Parathyroid adenoma (tissue), 2 donors: ENCODE measurements around the gene CDH4.

ENCODE experiments used
- H2AFZ ChIP-seq: fragments of 300-600 bp; sonication (generic); one replicate; pipeline ENCODE4 v1.7.0; 2017; ENCODE audit warnings: antibody characterized with exemption, mild to moderate bottlenecking
- H3K27ac ChIP-seq: fragments of 300-600 bp; sonication (generic); one replicate; pipeline ENCODE4 v1.7.0; 2017
- H3K27me3 ChIP-seq: fragments of 300-600 bp; sonication (generic); one replicate; pipeline ENCODE4 v1.7.0; 2017; ENCODE audit warnings: low read length; ENCODE audit not compliant: control insufficient read depth, insufficient read depth
- H3K36me3 ChIP-seq: fragments of 300-600 bp; sonication (generic); one replicate; pipeline ENCODE4 v1.7.0; 2017; ENCODE audit warnings: low read length; ENCODE audit not compliant: control insufficient read depth, insufficient read depth
- H3K4me1 ChIP-seq: fragments of 300-600 bp; sonication (generic); one replicate; pipeline ENCODE4 v1.7.0; 2017; ENCODE audit warnings: control low read depth
- H3K4me2 ChIP-seq: fragments of 300-600 bp; sonication (generic); one replicate; pipeline ENCODE4 v1.7.0; 2017; ENCODE audit warnings: low read length
- H3K4me3 ChIP-seq: fragments of 300-600 bp; sonication (generic); one replicate; pipeline ENCODE4 v1.7.0; 2017; ENCODE audit warnings: low read depth, low read length
- H3K79me2 ChIP-seq: fragments of 300-600 bp; sonication (generic); one replicate; pipeline ENCODE4 v1.7.0; 2017; ENCODE audit warnings: control low read depth
- H3K9ac ChIP-seq: fragments of 300-600 bp; sonication (generic); one replicate; pipeline ENCODE4 v1.7.0; 2017; ENCODE audit warnings: mild to moderate bottlenecking
- H3K9me3 ChIP-seq: fragments of 300-600 bp; sonication (generic); one replicate; pipeline ENCODE4 v1.7.0; 2017; ENCODE audit warnings: low read length; ENCODE audit not compliant: control insufficient read depth
- TF ChIP-seq, protein P1 (sequence below): fragments of 300-600 bp; sonication (generic); IDR thresholded peaks from one replicate; pipeline ENCODE4 v1.7.0; 2017; ENCODE audit warnings: antibody characterized with exemption, mild to moderate bottlenecking
- donor health status: primary hyperparathyroidism.

Gene CDH4

DNA sequence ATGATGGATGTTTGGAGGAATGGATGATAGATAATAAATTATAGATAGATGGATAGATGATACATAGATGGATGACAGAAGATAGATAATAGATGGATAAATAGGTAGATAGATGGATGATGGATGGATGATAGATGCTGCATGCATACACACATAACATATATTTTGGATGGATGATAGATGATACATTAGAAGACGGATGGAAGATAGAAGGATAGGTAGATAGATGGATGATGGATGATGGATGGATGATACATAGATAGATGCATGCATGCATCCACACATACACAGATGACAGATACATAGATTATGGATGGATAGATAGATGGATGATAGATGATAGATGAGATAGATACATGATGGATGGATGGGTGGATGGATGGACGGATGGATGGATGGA lies 425.9 kb downstream of the CDH4 start:
- Histone ChIP-seq H3K4me2 (no peak overlapping the region), H3K27me3 (no peaks in the 10 kb centered on the region), H3K4me1 (no peaks in the 10 kb centered on the region), H3K9ac (no peak overlapping the region), H3K4me3 (no peak overlapping the region), H2AFZ (no peak overlapping the region), H3K79me2 (no peaks in the 10 kb centered on the region), H3K27ac (no peak overlapping the region), H3K9me3 (no peaks in the 10 kb centered on the region), H3K36me3 (no peaks in the 10 kb centered on the region)
- TF ChIP-seq, protein P1, sequence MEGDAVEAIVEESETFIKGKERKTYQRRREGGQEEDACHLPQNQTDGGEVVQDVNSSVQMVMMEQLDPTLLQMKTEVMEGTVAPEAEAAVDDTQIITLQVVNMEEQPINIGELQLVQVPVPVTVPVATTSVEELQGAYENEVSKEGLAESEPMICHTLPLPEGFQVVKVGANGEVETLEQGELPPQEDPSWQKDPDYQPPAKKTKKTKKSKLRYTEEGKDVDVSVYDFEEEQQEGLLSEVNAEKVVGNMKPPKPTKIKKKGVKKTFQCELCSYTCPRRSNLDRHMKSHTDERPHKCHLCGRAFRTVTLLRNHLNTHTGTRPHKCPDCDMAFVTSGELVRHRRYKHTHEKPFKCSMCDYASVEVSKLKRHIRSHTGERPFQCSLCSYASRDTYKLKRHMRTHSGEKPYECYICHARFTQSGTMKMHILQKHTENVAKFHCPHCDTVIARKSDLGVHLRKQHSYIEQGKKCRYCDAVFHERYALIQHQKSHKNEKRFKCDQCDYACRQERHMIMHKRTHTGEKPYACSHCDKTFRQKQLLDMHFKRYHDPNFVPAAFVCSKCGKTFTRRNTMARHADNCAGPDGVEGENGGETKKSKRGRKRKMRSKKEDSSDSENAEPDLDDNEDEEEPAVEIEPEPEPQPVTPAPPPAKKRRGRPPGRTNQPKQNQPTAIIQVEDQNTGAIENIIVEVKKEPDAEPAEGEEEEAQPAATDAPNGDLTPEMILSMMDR = no peak

DNA sequence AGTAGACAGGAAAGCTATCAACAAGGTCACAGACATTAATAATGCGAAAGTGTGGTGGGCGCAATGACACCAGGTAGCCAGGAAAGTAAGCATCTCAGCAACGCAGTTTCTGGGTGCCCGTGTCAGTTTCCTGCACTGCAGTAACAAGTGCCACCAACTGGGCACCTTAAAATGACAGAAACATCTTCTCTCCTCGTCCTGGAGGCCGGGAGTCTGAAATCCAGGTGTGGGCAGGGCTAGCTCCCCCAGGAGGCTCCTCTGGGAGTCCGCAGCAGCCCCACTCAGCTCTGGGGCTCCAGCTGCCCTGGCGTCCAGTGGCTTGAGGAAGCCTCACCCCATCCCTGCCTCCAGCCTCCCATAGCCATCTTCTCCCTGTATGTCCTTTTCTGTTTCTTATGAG lies 426.4 kb downstream of the CDH4 start:
- Histone ChIP-seq H2AFZ (no peak overlapping the region), H3K4me1 (no peaks in the 10 kb centered on the region)

DNA sequence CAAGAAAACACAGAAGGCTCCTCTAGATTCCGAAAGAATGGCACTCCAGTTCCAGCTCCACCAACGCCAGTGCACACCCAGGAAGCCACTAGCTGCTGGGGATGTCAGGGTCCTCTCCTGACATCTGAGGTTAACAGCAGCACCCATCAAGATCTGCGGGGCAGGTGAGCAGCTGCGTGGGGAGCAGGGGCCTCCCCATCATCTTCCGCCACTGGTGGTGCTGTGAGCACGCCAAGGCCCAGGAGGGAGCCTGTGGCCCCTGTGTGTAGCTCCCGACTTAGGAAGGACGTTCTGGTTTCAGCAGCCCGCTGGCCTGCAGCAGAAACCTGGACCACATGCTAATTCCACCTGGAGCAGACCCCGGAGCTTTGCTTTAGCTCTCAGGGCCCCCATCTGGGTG lies 427.4 kb downstream of the CDH4 start:
- Histone ChIP-seq H3K4me3 (no peak overlapping the region), H3K4me1 (no peaks in the 10 kb centered on the region), H3K27me3 (no peaks in the 10 kb centered on the region), H2AFZ (no peak overlapping the region), H3K9ac (no peak overlapping the region), H3K4me2 (no peak overlapping the region), H3K36me3 (no peaks in the 10 kb centered on the region), H3K27ac (no peak overlapping the region), H3K79me2 (no peaks in the 10 kb centered on the region), H3K9me3 (no peaks in the 10 kb centered on the region)
- TF ChIP-seq, protein P1 = no peak

More for the DNA sequence above, 426.4 kb downstream of the CDH4 start:
- Histone ChIP-seq H3K9ac (no peak overlapping the region), H3K4me3 (no peak overlapping the region), H3K36me3 (no peaks in the 10 kb centered on the region), H3K4me2 (no peak overlapping the region), H3K79me2 (no peaks in the 10 kb centered on the region), H3K27me3 (no peaks in the 10 kb centered on the region), H3K27ac (no peak overlapping the region), H3K9me3 (no peaks in the 10 kb centered on the region)
- TF ChIP-seq, protein P1 = no peak

DNA sequence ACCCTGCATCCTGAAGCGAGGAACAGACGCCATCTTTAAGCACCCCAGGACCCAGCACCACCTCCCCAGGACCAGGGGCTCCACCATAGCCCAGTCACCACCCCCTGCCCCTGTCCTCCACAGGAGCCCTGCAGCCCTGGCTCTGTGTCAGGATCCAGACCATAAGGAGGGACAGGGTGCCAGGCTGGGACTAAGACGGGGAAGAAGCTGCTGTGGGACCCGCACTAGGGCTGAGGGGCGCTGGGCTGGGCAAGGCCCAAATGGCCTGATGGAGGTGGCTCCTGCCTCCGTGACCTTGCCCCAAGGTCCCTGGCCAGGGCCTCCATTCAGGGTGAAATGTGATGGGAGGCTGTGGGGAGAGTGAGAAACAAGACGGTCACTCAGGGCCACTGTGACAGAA lies 428.0 kb downstream of the CDH4 start:
- H3K4me3 ChIP-seq = no peak overlapping the region
- no peaks in the 10 kb centered on the region for H3K79me2 ChIP-seq
- TF ChIP-seq, protein P1 = no peak
- H3K36me3 ChIP-seq = no peaks in the 10 kb centered on the region
- no peak overlapping the region for H3K9ac ChIP-seq
- H3K4me2 ChIP-seq = no peak overlapping the region
- no peaks in the 10 kb centered on the region for H3K27me3 ChIP-seq
- H3K4me1 ChIP-seq = no peaks in the 10 kb centered on the region
- no peaks in the 10 kb centered on the region for H3K9me3 ChIP-seq
- H2AFZ ChIP-seq = no peak overlapping the region
- H3K27ac ChIP-seq = no peak overlapping the region

DNA sequence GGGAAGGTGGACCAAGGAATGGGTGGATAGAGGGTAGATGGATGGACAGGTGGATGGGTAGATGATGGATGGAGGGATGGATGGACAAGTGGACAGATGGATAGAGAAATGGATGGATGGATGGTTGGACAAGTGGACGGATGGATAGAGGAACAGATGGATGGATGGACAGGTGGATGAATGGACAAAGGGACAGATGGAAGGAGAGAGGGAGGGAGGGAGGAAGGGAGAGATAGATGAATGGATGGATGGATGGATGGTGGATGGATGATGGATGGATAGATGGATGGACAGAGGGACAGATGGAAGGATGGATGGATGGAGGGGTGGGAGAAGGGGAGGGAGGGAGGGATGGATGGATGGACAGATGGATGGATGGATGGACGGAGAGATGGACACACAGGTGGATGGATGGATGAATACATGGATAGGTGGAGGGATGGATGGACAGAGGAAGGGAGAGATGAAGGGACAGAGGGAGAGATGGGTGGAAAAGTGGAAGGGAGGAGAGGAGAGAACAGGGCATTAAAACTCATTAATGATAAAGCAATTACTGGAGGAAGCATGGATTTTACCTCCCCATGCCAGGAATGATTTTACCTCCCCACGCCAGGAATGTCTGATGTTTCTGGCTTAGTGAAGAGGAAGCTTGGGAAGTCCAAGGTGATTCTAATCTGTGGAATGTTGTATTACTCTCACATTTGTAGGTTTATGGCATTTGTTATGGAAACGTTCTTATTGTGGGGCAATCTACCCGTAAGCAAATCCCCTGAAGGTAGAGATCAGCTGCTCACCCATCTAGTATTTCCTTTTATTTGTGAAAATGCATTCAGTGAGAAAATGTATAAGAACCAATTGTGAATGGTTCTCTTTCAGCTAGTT lies 430.3 kb downstream of the CDH4 start:
- Histone ChIP-seq H3K4me1 (no peaks in the 10 kb centered on the region), H3K79me2 (no peaks in the 10 kb centered on the region), H3K27ac (no peak overlapping the region), H3K9ac (no peak overlapping the region), H3K9me3 (no peaks in the 10 kb centered on the region), H3K4me2 (no peak overlapping the region), H3K36me3 (no peaks in the 10 kb centered on the region), H3K27me3 (peaks cover 1% of the 10 kb centered on the region), H2AFZ (no peak overlapping the region), H3K4me3 (no peak overlapping the region)
- TF ChIP-seq, protein P1 = no peak
